Neural crest cell (in vitro differentiated cells): Measurements from ENCODE around the gene ACP3. TPM values are rescaled to one million over a fixed set of nuclear protein-coding genes. Genes with fewer than 3 reads are reported as not detected.

Experiments used
- DNase-seq: peaks from one replicate; pipeline ENCODE4 v3.0.0; 2021; ENCODE audit warnings: low read depth, mixed read lengths, low spot score
- H3K27ac Mint-ChIP-seq: one replicate; pipeline ENCODE4 v1.8.0; 2021; ENCODE audit warnings: mild to moderate bottlenecking, mixed read lengths; ENCODE audit not compliant: unreplicated experiment
- H3K27me3 Mint-ChIP-seq: 2 replicates; pipeline ENCODE4 v1.8.0; 2021; ENCODE audit warnings: low read depth, mild to moderate bottlenecking, mixed read lengths
- H3K36me3 Mint-ChIP-seq: 2 replicates; pipeline ENCODE4 v1.8.0; 2021; ENCODE audit warnings: low read depth, mild to moderate bottlenecking, mixed read lengths
- H3K4me1 Mint-ChIP-seq: 2 replicates; pipeline ENCODE4 v1.8.0; 2021; ENCODE audit warnings: mixed read lengths
- H3K4me3 Mint-ChIP-seq: one replicate; pipeline ENCODE4 v1.8.0; 2021; ENCODE audit warnings: mild to moderate bottlenecking, mixed read lengths
- H3K9me3 Mint-ChIP-seq: 2 replicates; pipeline ENCODE4 v1.8.0; 2021; ENCODE audit warnings: mixed read lengths
- CTCF ChIP-seq: fragments of 200-600 bp; sonication (generic); conservative IDR thresholded peaks from 2 replicates; pipeline ENCODE4 v1.5.0; 2021; ENCODE audit warnings: antibody characterized with exemption, mild to moderate bottlenecking
- long read RNA-seq: library from polyadenylated mRNA; unstranded; transcript quantifications from one replicate; pipeline ENCODE4 v2.0.0, GENCODE V29; 2020
- total RNA-seq: library from RNA; stranded (reverse); gene quantifications from 2 replicates; pipeline ENCODE4 v1.2.1, GENCODE V29; 2021

Gene ACP3
- total RNA-seq = not detected in 2 replicates
- long read RNA-seq = 0 reads

GRCh38 chr3:132317229-132317948 is at the start of gene ACP3:
Gene ACP3 (plus strand): TSS chr3:132317407. CDS start chr3:132317457, 50 bp downstream.
- Mint-ChIP-seq H3K9me3 (no peaks in the 10 kb centered on the region), H3K27me3 (no peaks in the 10 kb centered on the region), H3K4me3 (no peak within 1 kb of the TSS), H3K27ac (no peak within 1 kb of the TSS), H3K36me3 (no peaks in the 10 kb centered on the region), H3K4me1 (no peaks in the 10 kb centered on the region)
- TF ChIP-seq CTCF = no peak
- DNase-seq = no peak

GRCh38 chr3:132268956-132269355 is 48.3 kb upstream of the ACP3 start:
- Mint-ChIP-seq H3K36me3 (no peaks in the 10 kb centered on the region), H3K27ac (no peak overlapping the region), H3K27me3 (no peaks in the 10 kb centered on the region), H3K9me3 (no peaks in the 10 kb centered on the region), H3K4me1 (no peaks in the 10 kb centered on the region), H3K4me3 (no peak overlapping the region)
- peak; percentile 51 for TF ChIP-seq CTCF
- no peak for DNase-seq

GRCh38 chr3:132273036-132273435 is 44.2 kb upstream of the ACP3 start:
- Mint-ChIP-seq H3K4me3 (no peak overlapping the region), H3K9me3 (peaks cover 9% of the 10 kb centered on the region)
- DNase-seq = no peak

DNA sequence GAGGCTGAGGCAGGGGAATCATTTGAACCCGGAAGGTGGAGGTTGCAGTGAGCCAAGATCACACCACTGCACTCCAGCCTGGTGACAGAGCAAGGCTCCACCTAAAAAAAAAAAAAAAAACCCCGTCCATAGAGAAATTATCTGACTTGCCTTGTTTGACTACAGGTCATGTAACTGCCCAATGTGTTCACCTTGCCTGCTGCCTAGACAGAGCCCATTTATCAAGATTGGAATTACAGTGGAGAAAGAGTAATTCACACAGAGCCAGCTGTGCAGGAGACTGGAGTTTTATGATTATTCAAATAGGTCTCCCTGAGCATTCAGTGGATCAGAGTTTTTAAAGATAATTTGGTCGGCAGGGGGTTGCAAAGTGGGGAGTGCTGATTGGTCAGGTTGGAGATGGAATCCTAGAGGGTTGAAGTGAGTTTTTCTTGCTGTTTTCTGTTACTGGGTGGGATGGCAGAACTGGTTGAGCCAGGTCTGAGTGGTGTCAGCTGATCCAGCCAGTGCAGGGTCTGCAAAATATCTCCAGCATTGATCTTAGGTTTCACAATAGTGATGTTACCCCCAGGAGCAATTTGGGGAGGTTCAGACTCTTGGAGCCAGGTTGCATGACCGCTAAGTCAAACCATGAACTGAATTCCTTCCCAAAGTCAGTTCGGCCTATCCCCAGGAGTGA is 40.8 kb upstream of the ACP3 start:
- DNase-seq = no peak
- no peaks in the 10 kb centered on the region for H3K4me1 Mint-ChIP-seq
- H3K9me3 Mint-ChIP-seq = peaks cover 11% of the 10 kb centered on the region
- peaks cover 6% of the 10 kb centered on the region for H3K36me3 Mint-ChIP-seq
- no peaks in the 10 kb centered on the region for H3K27me3 Mint-ChIP-seq
- H3K27ac Mint-ChIP-seq = no peak overlapping the region
- no peak for TF ChIP-seq CTCF
- no peak overlapping the region for H3K4me3 Mint-ChIP-seq

More at GRCh38 chr3:132273036-132273435, 44.2 kb upstream of the ACP3 start:
- TF ChIP-seq CTCF = no peak
- Mint-ChIP-seq H3K27me3 (no peaks in the 10 kb centered on the region), H3K36me3 (peaks cover 4% of the 10 kb centered on the region), H3K27ac (no peak overlapping the region), H3K4me1 (no peaks in the 10 kb centered on the region)

DNA sequence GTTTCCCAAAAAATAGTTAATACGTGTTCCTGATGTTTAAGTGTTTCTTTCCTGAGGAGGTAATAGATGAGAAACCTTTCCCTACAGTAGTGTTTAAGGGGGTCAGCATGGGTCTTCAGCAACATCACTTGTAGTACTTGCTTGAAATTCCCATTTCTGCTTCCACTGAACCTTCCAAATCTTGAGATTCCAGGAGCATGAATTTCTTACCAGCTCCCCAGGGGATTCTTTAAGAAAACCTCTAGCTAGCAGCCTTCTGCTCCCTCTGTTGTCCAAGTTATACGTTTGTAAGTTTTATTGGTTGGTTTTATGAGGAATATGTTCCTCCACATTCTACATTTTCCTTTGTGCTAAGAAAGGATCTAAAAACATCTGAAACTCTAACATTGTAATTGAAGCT is 38.2 kb upstream of the ACP3 start:
- no peak for DNase-seq
- Mint-ChIP-seq H3K4me3 (no peak overlapping the region), H3K9me3 (peaks cover 11% of the 10 kb centered on the region), H3K4me1 (peaks cover 6% of the 10 kb centered on the region), H3K27me3 (no peaks in the 10 kb centered on the region), H3K36me3 (peaks cover 6% of the 10 kb centered on the region), H3K27ac (no peak overlapping the region)
- TF ChIP-seq CTCF = no peak
